IMR-90 (cell line): ENCODE results near the gene ETV4. TPM values are rescaled to one million over a fixed set of nuclear protein-coding genes. Genes with fewer than 3 reads are reported as not detected.

Source experiments
- ATAC-seq: fragments of 200-7000 bp; cut with Tn5 transposase; 2 replicates; pipeline ENCODE4 v1.9.1; 2020; ENCODE audit warnings: low read depth, mild to moderate bottlenecking, moderate library complexity
- BruUV-seq: library from RNA; stranded (reverse); fragments of 400-500 nt; replicated peaks from 2 replicates; lab custom pipeline; 2021; lab: Mats Ljungman, UMichigan
- CTCF ChIA-PET: fragments of 300-600 bp; formaldehyde crosslinking; extraction: SDS; loops from one replicate; lab custom pipeline; 2021; ENCODE audit warnings: antibody characterized with exemption; lab: Yijun Ruan, JAX
- POLR2A ChIA-PET: fragments of 300-600 bp; sonication (Branson Sonifier 250); formaldehyde crosslinking; loops from one replicate; lab custom pipeline; 2022; ENCODE audit warnings: antibody characterized with exemption; ENCODE audit not compliant: unreplicated experiment; lab: Charles Lee
- DNase-seq: peaks from one replicate; pipeline ENCODE4 v3.0.0; 2013
- H2AFZ ChIP-seq: replicated peaks from 2 replicates; pipeline ENCODE3; 2013; ENCODE audit warnings: low read length, mild to moderate bottlenecking; ENCODE audit not compliant: poor library complexity
- H2AK5ac ChIP-seq: 2 replicates; pipeline ENCODE4 v1.6.1; 2013; ENCODE audit warnings: low read depth, low read length, inconsistent platforms
- H2AK9ac ChIP-seq: replicated peaks from 2 replicates; pipeline ENCODE3; 2013; ENCODE audit warnings: mild to moderate bottlenecking, low read depth, low read length, moderate library complexity; ENCODE audit not compliant: poor library complexity
- H2BK120ac ChIP-seq: 2 replicates; pipeline ENCODE4 v1.6.1; 2013; ENCODE audit warnings: low read depth, low read length, inconsistent platforms
- H2BK15ac ChIP-seq: 3 replicates; pipeline ENCODE4 v1.6.1; 2013; ENCODE audit warnings: low read depth, low read length, inconsistent platforms
- H2BK20ac ChIP-seq: 2 replicates; pipeline ENCODE4 v1.6.1; 2013; ENCODE audit warnings: low read depth, mild to moderate bottlenecking, inconsistent platforms, low read length, moderate library complexity
- H2BK5ac ChIP-seq: 2 replicates; pipeline ENCODE4 v1.6.1; 2013; ENCODE audit warnings: mild to moderate bottlenecking, low read depth, low read length, inconsistent platforms; ENCODE audit not compliant: poor library complexity, severe bottlenecking
- H3K14ac ChIP-seq: replicated peaks from 2 replicates; pipeline ENCODE4 v1.6.1; 2013; ENCODE audit warnings: low read depth, low read length, inconsistent platforms
- H3K18ac ChIP-seq: 2 replicates; pipeline ENCODE4 v1.6.1; 2013; ENCODE audit warnings: low read depth, low read length, control low read depth
- H3K23ac ChIP-seq: 2 replicates; pipeline ENCODE4 v1.6.1; 2013; ENCODE audit warnings: low read depth, low read length, inconsistent platforms
- H3K27ac ChIP-seq: 2 replicates; pipeline ENCODE4 v1.5.1; 2013; ENCODE audit warnings: mild to moderate bottlenecking, control low read depth, low read length; ENCODE audit not compliant: insufficient read depth
- H3K27me3 ChIP-seq: 2 replicates; pipeline ENCODE4 v1.6.1; 2013; ENCODE audit warnings: low read length; ENCODE audit not compliant: control insufficient read depth, insufficient read depth
- H3K36me3 ChIP-seq: 2 replicates; pipeline ENCODE4 v1.6.1; 2013; ENCODE audit warnings: low read length, mixed read lengths; ENCODE audit not compliant: control insufficient read depth, insufficient read depth
- H3K4ac ChIP-seq: 2 replicates; pipeline ENCODE4 v1.6.1; 2013; ENCODE audit warnings: low read depth, low read length, inconsistent platforms
- H3K4me1 ChIP-seq: 2 replicates; pipeline ENCODE4 v1.6.1; 2013; ENCODE audit warnings: low read length, mixed read lengths; ENCODE audit not compliant: control insufficient read depth, insufficient read depth
- H3K4me2 ChIP-seq: 2 replicates; pipeline ENCODE4 v1.6.1; 2013; ENCODE audit warnings: low read depth, mild to moderate bottlenecking, control low read depth, low read length, moderate library complexity
- H3K4me3 ChIP-seq: 2 replicates; pipeline ENCODE4 v1.5.1; 2013; ENCODE audit warnings: low read depth, mild to moderate bottlenecking, control low read depth, low read length, moderate library complexity; ENCODE audit not compliant: insufficient read depth
- H3K56ac ChIP-seq: 2 replicates; pipeline ENCODE4 v1.6.1; 2013; ENCODE audit warnings: low read length, inconsistent platforms; ENCODE audit not compliant: insufficient read depth; ENCODE audit errors: extremely low read depth
- H3K79me1 ChIP-seq, 2 experiments: 2 replicates each; pipeline ENCODE4 v1.6.1; 2013; ENCODE audit warnings: low read length in 2 of 2, inconsistent platforms in 1 of 2, low read depth in 1 of 2
- H3K9ac ChIP-seq: 2 replicates; pipeline ENCODE4 v1.6.1; 2013; ENCODE audit warnings: low read depth, low read length, control low read depth
- H3K9me1 ChIP-seq: 2 replicates; pipeline ENCODE4 v1.6.1; 2013; ENCODE audit warnings: low read length, inconsistent platforms; ENCODE audit not compliant: insufficient read depth
- H3K9me3 ChIP-seq: 2 replicates; pipeline ENCODE4 v1.6.1; 2013; ENCODE audit warnings: low read length; ENCODE audit not compliant: control insufficient read depth, insufficient read depth
- H4K20me1 ChIP-seq: 2 replicates; pipeline ENCODE4 v1.6.1; 2013; ENCODE audit warnings: low read length, inconsistent platforms; ENCODE audit not compliant: insufficient read depth
- H4K5ac ChIP-seq: 2 replicates; pipeline ENCODE4 v1.6.1; 2013; ENCODE audit warnings: mild to moderate bottlenecking, low read depth, low read length, control low read depth
- H4K8ac ChIP-seq, 2 experiments: 2 replicates each; pipeline ENCODE4 v1.6.1; 2013; ENCODE audit warnings: low read depth in 2 of 2, low read length in 2 of 2, control low read depth in 1 of 2, inconsistent platforms in 1 of 2
- H4K91ac ChIP-seq: 2 replicates; pipeline ENCODE4 v1.6.1; 2013; ENCODE audit warnings: low read depth, low read length, inconsistent platforms; ENCODE audit not compliant: insufficient read depth
- BHLHE40 ChIP-seq: fragments of 150-350 bp; IDR thresholded peaks from 2 replicates; pipeline ENCODE4 v1.6.1; 2016; ENCODE audit warnings: mild to moderate bottlenecking, low read depth, low read length
- CEBPB ChIP-seq: IDR thresholded peaks from 2 replicates; pipeline ENCODE4 v1.6.1; 2012; ENCODE audit warnings: low read depth, low read length, improper control_type of control experiment
- CHD1 ChIP-seq: IDR thresholded peaks from 2 replicates; pipeline ENCODE4 v1.6.1; 2012; ENCODE audit warnings: low read depth, low read length, improper control_type of control experiment
- MAFK ChIP-seq: IDR thresholded peaks from 2 replicates; pipeline ENCODE4 v1.6.1; 2012; ENCODE audit warnings: low read depth, low read length, improper control_type of control experiment
- RCOR1 ChIP-seq: IDR thresholded peaks from 2 replicates; pipeline ENCODE4 v1.6.1; 2012; ENCODE audit warnings: mild to moderate bottlenecking, low read length, improper control_type of control experiment; ENCODE audit not compliant: insufficient replicate concordance
- RFX5 ChIP-seq: IDR thresholded peaks from 2 replicates; pipeline ENCODE4 v1.8.0; 2012; ENCODE audit warnings: low read depth, mild to moderate bottlenecking, low read length, moderate library complexity
- SMC3 ChIP-seq: fragments of 150-350 bp; IDR thresholded peaks from 2 replicates; pipeline ENCODE4 v1.6.1; 2016; ENCODE audit warnings: low read depth, mild to moderate bottlenecking, antibody characterized with exemption, low read length, moderate library complexity
- WGBS, 2 experiments: methylation state at CpG; one replicate each; pipeline versions ENCODE4 v1.1.5 to v1.1.7; 2013; ENCODE audit warnings: missing lambda C conversion rate in 2 of 2; ENCODE audit not compliant: insufficient read length in 1 of 2; ENCODE audit errors: extremely low coverage in 2 of 2; 5-methylcytosine and 5-hydroxymethylcytosine counted together
- dilution Hi-C: fragments of 300-500 bp; cut with HindIII; formaldehyde crosslinking; loops from one replicate; pipeline ENCODE4 v1.14.3; 2018; ENCODE audit warnings: low sequenced_read_pairs; ENCODE audit not compliant: unreplicated experiment
- in situ Hi-C: fragments of 300-500 bp; cut with MboI; formaldehyde crosslinking; loops from 3 replicates; pipeline ENCODE4 v1.14.3; 2019; ENCODE audit warnings: low sequenced_read_pairs, inconsistent platforms, mixed read lengths
- intact Hi-C: fragments of 100-400 bp; cut with micrococcal nuclease; formaldehyde crosslinking; loops from 2 replicates; pipeline ENCODE4 v1.10.0; 2022
- polyA plus RNA-seq, 3 experiments: library from polyadenylated mRNA; depleted of rRNA; stranded (reverse); fragments of >200 nt; gene quantifications; 2 replicates each; pipeline ENCODE4 v1.2.3, GENCODE V29; 2012; ENCODE audit warnings: low replicate concordance in 1 of 3
- total RNA-seq: library from RNA; depleted of rRNA; stranded (reverse); fragments of >200 nt; gene quantifications from 2 replicates; pipeline ENCODE4 v1.2.3, GENCODE V29; 2012
- TF ChIP-seq, protein P1 (sequence below): fragments of 150-350 bp; IDR thresholded peaks from 2 replicates; pipeline ENCODE4 v1.6.1; 2017; ENCODE audit warnings: mild to moderate bottlenecking, antibody characterized with exemption, low read length, low read depth
- TF ChIP-seq, protein P2 (sequence below): conservative IDR thresholded peaks from 2 replicates; pipeline ENCODE4 v1.5.1; 2012; ENCODE audit warnings: mild to moderate bottlenecking, low read depth, low read length, improper control_type of control experiment
- TF ChIP-seq, protein P3 (sequence below): fragments of 150-350 bp; IDR thresholded peaks from 2 replicates; pipeline ENCODE4 v1.6.1; 2016; ENCODE audit warnings: low read depth, mild to moderate bottlenecking, low read length, moderate library complexity, borderline replicate concordance

ETV4 gene
- total and polyA plus RNA-seq, 2 of the 4 experiments (the other 2 are of a cell fraction), result 4.3 to 13.2 TPM

DNA sequence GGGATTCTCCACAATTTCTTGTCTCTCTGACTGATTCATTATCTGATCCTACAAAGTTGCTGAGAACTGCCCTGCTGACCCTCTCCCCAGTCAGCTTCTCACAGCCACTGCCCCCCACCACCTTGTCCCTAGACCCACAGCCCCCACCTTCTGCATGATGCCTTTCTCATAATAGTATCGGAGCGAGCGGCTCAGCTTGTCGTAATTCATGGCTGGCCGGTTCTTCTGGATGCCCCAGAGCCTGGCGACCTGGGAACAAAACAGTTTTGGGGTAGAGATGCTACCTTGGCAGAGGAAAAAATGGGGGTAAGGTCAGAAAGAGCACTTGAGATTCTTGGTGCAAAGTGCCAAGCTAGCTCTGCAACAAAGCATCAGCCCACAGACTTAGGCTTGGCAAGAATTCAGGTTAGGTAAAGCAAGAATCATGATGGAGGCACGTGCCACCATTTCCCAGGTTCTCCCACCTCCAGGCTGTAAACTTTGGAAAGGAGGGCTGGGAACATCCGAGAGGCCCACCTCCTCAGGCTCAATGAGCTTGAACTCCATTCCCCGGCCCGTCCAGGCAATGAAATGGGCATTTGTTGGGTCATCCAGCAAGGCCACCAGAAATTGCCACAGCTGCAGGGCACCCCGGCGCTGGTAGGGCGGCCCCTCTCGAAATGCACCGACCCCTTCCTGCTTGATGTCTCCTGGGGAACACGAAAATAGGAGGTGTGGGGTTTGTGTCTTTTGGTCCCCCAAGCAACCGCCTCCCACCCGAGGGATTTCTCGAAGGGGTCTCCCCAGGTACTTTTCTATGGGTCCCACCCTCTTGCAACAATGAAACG lies 16.9 kb downstream of the ETV4 start (continued):
- TF ChIP-seq, protein P1, sequence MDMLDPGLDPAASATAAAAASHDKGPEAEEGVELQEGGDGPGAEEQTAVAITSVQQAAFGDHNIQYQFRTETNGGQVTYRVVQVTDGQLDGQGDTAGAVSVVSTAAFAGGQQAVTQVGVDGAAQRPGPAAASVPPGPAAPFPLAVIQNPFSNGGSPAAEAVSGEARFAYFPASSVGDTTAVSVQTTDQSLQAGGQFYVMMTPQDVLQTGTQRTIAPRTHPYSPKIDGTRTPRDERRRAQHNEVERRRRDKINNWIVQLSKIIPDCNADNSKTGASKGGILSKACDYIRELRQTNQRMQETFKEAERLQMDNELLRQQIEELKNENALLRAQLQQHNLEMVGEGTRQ, result no peak
- no peak for TF ChIP-seq MAFK

DNA sequence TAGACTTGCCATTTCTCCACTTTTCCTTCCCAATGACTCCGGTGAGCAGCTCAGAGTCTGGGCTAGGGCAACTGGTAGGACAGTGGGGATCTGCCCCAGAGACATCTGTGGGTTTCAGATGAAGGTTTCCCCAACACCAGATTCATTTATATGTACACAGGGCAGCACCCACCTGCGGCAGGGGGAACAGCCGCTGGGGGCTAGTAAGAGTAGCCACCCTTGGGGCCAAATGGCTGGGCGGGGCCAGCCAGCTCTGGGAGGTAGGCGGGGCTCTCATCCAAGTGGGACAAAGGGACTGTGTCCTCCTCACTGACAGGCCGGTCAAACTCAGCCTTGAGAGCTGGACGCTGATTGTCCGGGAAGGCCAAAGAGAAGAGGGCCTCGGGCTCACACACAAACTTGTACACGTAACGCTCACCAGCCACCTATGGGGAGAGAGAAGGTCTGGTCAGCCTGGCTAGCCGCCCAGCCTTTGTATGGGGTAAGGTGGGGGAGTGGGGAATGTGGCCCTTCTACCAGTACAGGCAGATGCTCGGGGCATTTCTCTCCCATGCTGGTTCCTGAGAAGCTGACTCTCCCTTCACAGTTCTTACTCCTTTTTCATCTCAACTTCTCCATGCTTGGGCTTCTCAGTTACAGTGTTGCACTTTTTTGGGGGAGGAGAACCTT lies 17.7 kb downstream of the ETV4 start:
- Histone ChIP-seq H3K36me3 (peaks cover 36% of the 10 kb centered on the region), H3K4ac (no peak overlapping the region), H2AFZ (no peak overlapping the region), H3K18ac (no peak overlapping the region), H3K14ac (no peak overlapping the region), H3K4me2 (no peak overlapping the region), H2BK15ac (no peak overlapping the region), H3K9ac (no peak overlapping the region), H3K27me3 (no peaks in the 10 kb centered on the region), H3K23ac (no peak overlapping the region), H3K79me1 (peaks cover 0 to 46% of the 10 kb centered on the region in 2 experiments; a peak in 2 of 4 replicates), H4K8ac (no peak overlapping the region; a peak in 1 of 4 replicates), H3K4me1 (peaks cover 19% of the 10 kb centered on the region), H3K27ac (no peak overlapping the region), H4K91ac (no peak overlapping the region), H2BK120ac (no peak overlapping the region), H2AK9ac (peak overlapping the region; percentile 30), H4K5ac (no peak overlapping the region), H3K4me3 (no peak overlapping the region), H3K9me1 (peaks cover 24% of the 10 kb centered on the region), H2BK20ac (no peak overlapping the region), H2BK5ac (no peak overlapping the region), H4K20me1 (no peaks in the 10 kb centered on the region), H2AK5ac (no peak overlapping the region; the same call in 1 of the 2 replicates), H3K56ac (no peak overlapping the region), H3K9me3 (no peaks in the 10 kb centered on the region)
- dilution Hi-C loops, result no loop called here
- intact Hi-C loops, result no loop called here
- ATAC-seq, result no peak
- CTCF ChIA-PET, result no interaction called here
- TF ChIP-seq SMC3 (no peak), RCOR1 (no peak), CHD1 (no peak), BHLHE40 (no peak), CEBPB (no peak), MAFK (no peak), RFX5 (no peak)
- TF ChIP-seq, protein P2, sequence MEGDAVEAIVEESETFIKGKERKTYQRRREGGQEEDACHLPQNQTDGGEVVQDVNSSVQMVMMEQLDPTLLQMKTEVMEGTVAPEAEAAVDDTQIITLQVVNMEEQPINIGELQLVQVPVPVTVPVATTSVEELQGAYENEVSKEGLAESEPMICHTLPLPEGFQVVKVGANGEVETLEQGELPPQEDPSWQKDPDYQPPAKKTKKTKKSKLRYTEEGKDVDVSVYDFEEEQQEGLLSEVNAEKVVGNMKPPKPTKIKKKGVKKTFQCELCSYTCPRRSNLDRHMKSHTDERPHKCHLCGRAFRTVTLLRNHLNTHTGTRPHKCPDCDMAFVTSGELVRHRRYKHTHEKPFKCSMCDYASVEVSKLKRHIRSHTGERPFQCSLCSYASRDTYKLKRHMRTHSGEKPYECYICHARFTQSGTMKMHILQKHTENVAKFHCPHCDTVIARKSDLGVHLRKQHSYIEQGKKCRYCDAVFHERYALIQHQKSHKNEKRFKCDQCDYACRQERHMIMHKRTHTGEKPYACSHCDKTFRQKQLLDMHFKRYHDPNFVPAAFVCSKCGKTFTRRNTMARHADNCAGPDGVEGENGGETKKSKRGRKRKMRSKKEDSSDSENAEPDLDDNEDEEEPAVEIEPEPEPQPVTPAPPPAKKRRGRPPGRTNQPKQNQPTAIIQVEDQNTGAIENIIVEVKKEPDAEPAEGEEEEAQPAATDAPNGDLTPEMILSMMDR, result no peak
- TF ChIP-seq, protein P3, sequence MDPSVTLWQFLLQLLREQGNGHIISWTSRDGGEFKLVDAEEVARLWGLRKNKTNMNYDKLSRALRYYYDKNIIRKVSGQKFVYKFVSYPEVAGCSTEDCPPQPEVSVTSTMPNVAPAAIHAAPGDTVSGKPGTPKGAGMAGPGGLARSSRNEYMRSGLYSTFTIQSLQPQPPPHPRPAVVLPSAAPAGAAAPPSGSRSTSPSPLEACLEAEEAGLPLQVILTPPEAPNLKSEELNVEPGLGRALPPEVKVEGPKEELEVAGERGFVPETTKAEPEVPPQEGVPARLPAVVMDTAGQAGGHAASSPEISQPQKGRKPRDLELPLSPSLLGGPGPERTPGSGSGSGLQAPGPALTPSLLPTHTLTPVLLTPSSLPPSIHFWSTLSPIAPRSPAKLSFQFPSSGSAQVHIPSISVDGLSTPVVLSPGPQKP, result no peak
- in situ Hi-C loops, result no loop called here
- POLR2A ChIA-PET, result no interaction called here
- DNase-seq, result no peak
- WGBS, 2 experiments, result 100% methylated on average over 2 of the region's 13 CpGs; no CpG with 5 or more reads in 1 of the 2 experiments
- BruUV-seq, result no TSS peak
